ENCODE data around the gene MRTO4. TPM values are rescaled to one million over a fixed set of nuclear protein-coding genes. Genes with fewer than 3 reads are reported as not detected.
A peak's percentile ranks its signal among the peaks of the same experiment; 100 is the strongest.

The MRTO4 gene
- total RNA-seq, 1 donor from 2014 or later: 17.7 TPM

DNA sequence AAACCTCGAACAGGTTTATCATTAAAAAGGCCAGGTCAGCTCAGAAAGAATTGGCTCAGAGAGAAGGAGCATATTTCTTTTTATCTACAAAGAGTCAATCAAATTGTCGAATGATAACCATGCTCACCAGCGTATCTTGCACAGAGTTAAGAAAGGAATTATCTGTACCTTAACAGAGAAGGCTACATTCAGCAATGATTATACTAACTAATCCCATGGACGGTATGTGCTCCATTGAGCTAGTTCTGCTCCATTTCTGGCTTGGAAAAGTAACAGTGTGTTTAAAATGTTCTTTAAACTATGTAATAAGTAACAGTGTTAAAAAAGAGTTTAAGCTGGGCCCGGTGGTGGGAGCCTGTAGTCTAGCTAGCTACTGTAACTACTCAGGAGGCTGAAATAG lies 45.8 kb upstream of the MRTO4 start:
- H3K27me3 Mint-ChIP-seq (ENCODE audit: low read depth): no peaks in the 10 kb centered on the region
- H3K27ac Mint-ChIP-seq (ENCODE audit: unreplicated experiment): peak overlapping the region; percentile 6
- no peaks in the 10 kb centered on the region for H3K9me3 Mint-ChIP-seq (ENCODE audit: low read depth)
- TF ChIP-seq, protein P1, sequence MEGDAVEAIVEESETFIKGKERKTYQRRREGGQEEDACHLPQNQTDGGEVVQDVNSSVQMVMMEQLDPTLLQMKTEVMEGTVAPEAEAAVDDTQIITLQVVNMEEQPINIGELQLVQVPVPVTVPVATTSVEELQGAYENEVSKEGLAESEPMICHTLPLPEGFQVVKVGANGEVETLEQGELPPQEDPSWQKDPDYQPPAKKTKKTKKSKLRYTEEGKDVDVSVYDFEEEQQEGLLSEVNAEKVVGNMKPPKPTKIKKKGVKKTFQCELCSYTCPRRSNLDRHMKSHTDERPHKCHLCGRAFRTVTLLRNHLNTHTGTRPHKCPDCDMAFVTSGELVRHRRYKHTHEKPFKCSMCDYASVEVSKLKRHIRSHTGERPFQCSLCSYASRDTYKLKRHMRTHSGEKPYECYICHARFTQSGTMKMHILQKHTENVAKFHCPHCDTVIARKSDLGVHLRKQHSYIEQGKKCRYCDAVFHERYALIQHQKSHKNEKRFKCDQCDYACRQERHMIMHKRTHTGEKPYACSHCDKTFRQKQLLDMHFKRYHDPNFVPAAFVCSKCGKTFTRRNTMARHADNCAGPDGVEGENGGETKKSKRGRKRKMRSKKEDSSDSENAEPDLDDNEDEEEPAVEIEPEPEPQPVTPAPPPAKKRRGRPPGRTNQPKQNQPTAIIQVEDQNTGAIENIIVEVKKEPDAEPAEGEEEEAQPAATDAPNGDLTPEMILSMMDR (IDR thresholded peaks at IDR 0.05): no peak
- peaks cover 78% of the 10 kb centered on the region for H3K4me1 Mint-ChIP-seq (ENCODE audit: low read depth)
- no peak overlapping the region for H3K4me3 Mint-ChIP-seq (ENCODE audit: unreplicated experiment)
- no peaks in the 10 kb centered on the region for H3K36me3 Mint-ChIP-seq (ENCODE audit: low read depth)
- no peak for DNase-seq (ENCODE audit: low spot score)

GRCh38 chr1:19206947-19207346 lies 44.7 kb upstream of the MRTO4 start:
- no peak overlapping the region for H3K4me3 Mint-ChIP-seq (ENCODE audit: unreplicated experiment)
- H3K27me3 Mint-ChIP-seq (ENCODE audit: low read depth): no peaks in the 10 kb centered on the region
- DNase-seq (ENCODE audit: low spot score): no peak
- H3K9me3 Mint-ChIP-seq (ENCODE audit: low read depth): no peaks in the 10 kb centered on the region
- TF ChIP-seq, protein P1 (IDR thresholded peaks at IDR 0.05): no peak
- H3K36me3 Mint-ChIP-seq (ENCODE audit: low read depth): no peaks in the 10 kb centered on the region
- peaks cover 78% of the 10 kb centered on the region for H3K4me1 Mint-ChIP-seq (ENCODE audit: low read depth)
- peak overlapping the region; percentile 24 for H3K27ac Mint-ChIP-seq (ENCODE audit: unreplicated experiment)

GRCh38 chr1:19208710-19209438 lies 42.7 kb upstream of the MRTO4 start:
- Mint-ChIP-seq H3K4me3 (ENCODE audit: unreplicated experiment) (peak overlapping the region; percentile 95), H3K27me3 (ENCODE audit: low read depth) (no peaks in the 10 kb centered on the region), H3K36me3 (ENCODE audit: low read depth) (no peaks in the 10 kb centered on the region), H3K4me1 (ENCODE audit: low read depth) (peaks cover 69% of the 10 kb centered on the region), H3K27ac (ENCODE audit: unreplicated experiment) (peak overlapping the region; percentile 100), H3K9me3 (ENCODE audit: low read depth) (no peaks in the 10 kb centered on the region)
- TF ChIP-seq, protein P1 (IDR thresholded peaks at IDR 0.05): no peak
- DNase-seq (ENCODE audit: low spot score): no peak

DNA sequence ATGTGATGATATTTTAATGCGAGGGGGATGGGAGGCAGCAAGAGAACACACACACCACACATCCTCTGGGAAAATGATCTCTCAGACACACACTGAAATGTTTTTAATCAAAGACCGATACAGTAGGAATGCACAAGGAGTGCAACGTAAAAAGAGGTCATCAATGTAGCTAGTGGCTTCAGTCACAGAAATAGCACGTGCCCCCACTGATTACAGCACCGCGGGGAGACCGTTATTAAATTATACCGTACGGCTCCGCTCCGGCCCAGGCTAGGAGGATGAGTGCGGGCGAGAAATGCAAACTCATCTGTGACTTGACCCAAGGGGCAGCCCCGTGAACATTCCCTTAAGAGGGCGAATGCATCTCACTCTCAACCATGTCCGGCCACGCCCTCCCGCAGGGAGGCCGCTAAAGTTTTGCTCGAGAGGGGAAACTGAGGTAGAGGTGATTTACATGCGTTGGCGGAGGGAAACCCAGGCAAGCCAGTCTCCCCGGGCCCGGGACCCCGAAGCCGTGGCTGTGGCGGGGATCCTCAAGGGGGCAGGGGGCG lies 42.1 kb upstream of the MRTO4 start:
- H3K9me3 Mint-ChIP-seq (ENCODE audit: low read depth): no peaks in the 10 kb centered on the region

DNA sequence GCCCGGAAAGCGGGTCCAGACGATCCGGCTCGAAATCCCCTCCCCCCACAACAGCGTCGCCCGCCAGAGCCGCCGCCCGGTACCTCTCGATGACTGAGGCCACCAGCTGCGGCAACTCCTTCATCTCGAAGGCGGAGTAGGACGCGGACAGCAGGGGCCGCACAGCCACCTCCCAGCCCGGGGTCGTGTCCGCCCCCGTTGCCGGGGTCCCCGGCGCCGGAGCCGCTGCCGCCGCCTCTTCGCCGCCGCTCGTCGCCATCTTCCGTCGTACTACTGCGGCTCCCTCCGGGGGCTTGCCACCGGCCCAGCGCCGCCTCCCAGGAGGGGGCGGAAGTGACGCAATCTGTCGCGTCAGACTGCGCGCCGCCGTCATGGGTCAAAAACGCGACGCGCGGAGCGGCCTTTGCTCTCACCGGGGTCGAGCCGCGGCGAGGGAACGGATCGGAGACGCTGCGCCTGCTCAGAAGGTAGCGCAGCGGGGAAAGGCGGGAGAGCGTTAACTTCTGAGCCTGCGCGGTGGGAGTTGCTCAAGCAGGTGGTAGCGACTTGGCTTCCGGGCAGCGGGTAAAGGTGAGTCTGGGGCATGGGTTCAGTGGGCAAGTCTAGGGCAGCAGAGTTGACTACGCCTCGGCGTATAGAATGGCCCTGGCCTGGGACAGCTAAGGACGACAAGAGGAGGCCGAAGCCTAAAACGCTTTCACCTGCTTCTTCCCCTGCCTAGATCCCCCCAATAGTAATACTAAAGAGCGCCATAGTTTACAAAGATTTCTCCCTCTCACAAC lies 41.4 kb upstream of the MRTO4 start, which contains the start of gene UBR4:
Gene UBR4, minus strand, starts transcription at position 277 of the 782 bp plus-strand sequence. Its CDS starts 18 bp downstream, at position 259.
- peak; percentile 96 for DNase-seq (ENCODE audit: low spot score)
- peak within 1 kb of the TSS; percentile 100 for H3K27ac Mint-ChIP-seq (ENCODE audit: unreplicated experiment)
- H3K9me3 Mint-ChIP-seq (ENCODE audit: low read depth): no peaks in the 10 kb centered on the region
- peaks cover 56% of the 10 kb centered on the region for H3K4me1 Mint-ChIP-seq (ENCODE audit: low read depth)
- peak within 1 kb of the TSS; percentile 95 for H3K4me3 Mint-ChIP-seq (ENCODE audit: unreplicated experiment)
- no peaks in the 10 kb centered on the region for H3K27me3 Mint-ChIP-seq (ENCODE audit: low read depth)
- H3K36me3 Mint-ChIP-seq (ENCODE audit: low read depth): peaks cover 2% of the 10 kb centered on the region
- TF ChIP-seq, protein P1 (IDR thresholded peaks at IDR 0.05): peak; percentile 29

More for the DNA sequence above, 42.1 kb upstream of the MRTO4 start:
- Mint-ChIP-seq H3K27ac (ENCODE audit: unreplicated experiment) (peak overlapping the region; percentile 100), H3K27me3 (ENCODE audit: low read depth) (no peaks in the 10 kb centered on the region), H3K4me3 (ENCODE audit: unreplicated experiment) (peak overlapping the region; percentile 95), H3K4me1 (ENCODE audit: low read depth) (peaks cover 63% of the 10 kb centered on the region), H3K36me3 (ENCODE audit: low read depth) (peaks cover 2% of the 10 kb centered on the region)
- TF ChIP-seq, protein P1 (IDR thresholded peaks at IDR 0.05): no peak
- DNase-seq (ENCODE audit: low spot score): no peak
